ENCODE data around the gene LRRC14B.

DNA sequence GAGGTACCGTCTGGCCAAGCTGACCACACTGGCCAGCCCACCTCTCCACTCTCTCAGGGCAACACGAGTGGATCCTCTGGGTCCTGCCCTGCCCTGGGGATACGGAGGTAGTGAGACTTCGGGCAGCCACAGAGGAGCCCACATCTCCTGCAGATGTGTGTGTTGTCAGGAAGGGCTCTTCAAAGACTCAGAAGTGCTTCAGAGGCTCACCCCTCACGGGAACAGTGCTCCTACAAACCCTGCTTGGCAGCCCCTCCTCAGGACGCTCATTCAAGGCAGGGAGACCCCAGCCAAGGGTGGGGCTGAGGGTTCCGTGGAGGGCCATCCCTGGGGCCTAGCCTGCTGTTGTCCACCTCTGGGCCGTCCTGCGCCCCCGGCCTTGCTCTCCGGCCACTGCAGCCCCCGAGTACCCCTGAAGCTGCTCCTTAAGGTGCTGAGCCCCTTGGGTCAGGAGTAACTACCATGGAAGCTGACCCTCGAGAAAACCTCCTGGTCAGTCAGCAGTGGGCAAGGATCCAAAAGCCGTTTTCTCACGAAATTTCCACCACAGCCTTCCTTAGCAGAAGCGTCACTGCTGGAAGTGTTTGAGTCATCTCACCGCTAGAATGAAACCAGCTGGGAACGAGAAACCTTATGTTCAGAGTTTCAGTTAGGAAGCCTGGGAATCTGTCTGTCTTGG is 23.2 kb upstream of the LRRC14B start:
- TF ChIP-seq POLR2AphosphoS5 (IDR thresholded peaks at IDR 0.05; ENCODE audit: borderline replicate concordance, low read depth, low read length) (no peak), EZH2 (IDR thresholded peaks at IDR 0.05) (no peak)

Data from SK-N-MC (cell line).